HepG2 (cell line): ENCODE measurements around the gene HIVEP2. TPM values are rescaled to one million over a fixed set of nuclear protein-coding genes. Genes with fewer than 3 reads are reported as not detected.

Source experiments
- CEBPB ChIP-seq: IDR thresholded peaks from 2 replicates; pipeline ENCODE4 v1.6.1; 2011; ENCODE audit warnings: low read depth, low read length, improper control_type of control experiment, borderline replicate concordance
- CREB1 ChIP-seq, 2 experiments: fragments of 450-650 bp in 1 of 2; IDR thresholded peaks; 2 replicates each; pipeline ENCODE4 v1.6.1; 2016 to 2017; ENCODE audit warnings: control low read depth in 1 of 2, mild to moderate bottlenecking in 1 of 2, missing compliant biosample characterization in 1 of 2, missing genetic modification characterization in 1 of 2
- ERF ChIP-seq: IDR thresholded peaks from 2 replicates; pipeline ENCODE4 v1.6.1; 2018; ENCODE audit warnings: missing biosample characterization, missing genetic modification reagents
- FOXJ3 ChIP-seq: sonication (generic); formaldehyde crosslinking; IDR thresholded peaks from 2 replicates; pipeline ENCODE4 v1.4.0; 2020; ENCODE audit warnings: missing genetic modification reagents, mild to moderate bottlenecking, borderline replicate concordance
- GATAD1 ChIP-seq: IDR thresholded peaks from 2 replicates; pipeline ENCODE4 v1.6.1; 2016; ENCODE audit warnings: missing genetic modification reagents, missing compliant biosample characterization
- IRF2 ChIP-seq: IDR thresholded peaks from 2 replicates; pipeline ENCODE4 v1.6.1; 2018; ENCODE audit warnings: missing genetic modification reagents, missing compliant biosample characterization
- POLR2AphosphoS2 ChIP-seq: IDR thresholded peaks from 2 replicates; pipeline ENCODE4 v1.6.1; 2011; ENCODE audit warnings: low read depth, low read length, improper control_type of control experiment
- PPARG ChIP-seq: conservative IDR thresholded peaks from 2 replicates; pipeline ENCODE4 v1.6.1; 2016; ENCODE audit warnings: missing biosample characterization, missing genetic modification reagents
- RARA ChIP-seq: IDR thresholded peaks from 2 replicates; pipeline ENCODE4 v1.6.1; 2016; ENCODE audit warnings: missing genetic modification reagents, missing compliant biosample characterization
- SIN3A ChIP-seq: IDR thresholded peaks from 2 replicates; pipeline ENCODE4 v1.6.1; 2011; ENCODE audit warnings: low read depth, mild to moderate bottlenecking, control low read depth, low read length, borderline replicate concordance
- ZFP36 ChIP-seq: fragments of 150-350 bp; IDR thresholded peaks from 2 replicates; pipeline ENCODE4 v1.6.1; 2018; ENCODE audit warnings: borderline replicate concordance, low read length, low read depth; ENCODE audit not compliant: partially characterized antibody
- ZNF709 ChIP-seq: sonication (generic); formaldehyde crosslinking; IDR thresholded peaks from 2 replicates; pipeline ENCODE4 v1.5.0; 2020; ENCODE audit warnings: mild to moderate bottlenecking, missing genetic modification reagents
- ZSCAN9 ChIP-seq: IDR thresholded peaks from 2 replicates; pipeline ENCODE4 v1.6.1; 2016; ENCODE audit warnings: borderline replicate concordance
- polyA plus RNA-seq, 8 experiments: library from polyadenylated mRNA; depleted of rRNA in 3 of 8; stranded (reverse) in 7 of 8; unstranded in 1 of 8; fragments of >200 nt; fragmentation: Illumina TruSeq in 4 of 8; extraction: Trizol in 4 of 8; gene quantifications; 2 replicates each; pipeline versions ENCODE4 v1.2.1 to v1.2.3, GENCODE V29; 2011 to 2016; ENCODE audit warnings: low read depth in 4 of 8, missing spikeins in 1 of 8, mixed read lengths in 1 of 8; ENCODE audit not compliant: insufficient read depth in 1 of 8
- total RNA-seq, 5 experiments: library from RNA; depleted of rRNA; stranded (reverse); fragments of >200 nt; fragmentation: Illumina TruSeq; extraction: Trizol; gene quantifications; 2 replicates each; pipeline ENCODE4 v1.2.3, GENCODE V29; 2016; ENCODE audit warnings: low read depth in 1 of 5
- TF ChIP-seq, protein P1 (sequence below): IDR thresholded peaks from 2 replicates; pipeline ENCODE4 v1.6.1; 2016; ENCODE audit warnings: control low read depth
- TF ChIP-seq, protein P2 (sequence below): IDR thresholded peaks from 2 replicates; pipeline ENCODE4 v1.6.1; 2016; ENCODE audit warnings: mild to moderate bottlenecking
- TF ChIP-seq, protein P3 (sequence below): sonication (generic); formaldehyde crosslinking; IDR thresholded peaks from 2 replicates; pipeline ENCODE4 v1.9.0; 2021; ENCODE audit warnings: mild to moderate bottlenecking, missing genetic modification reagents
- TF ChIP-seq, protein P4 (sequence below), 2 experiments: fragments of 450-650 bp in 1 of 2; sonication (generic) in 1 of 2; formaldehyde crosslinking; IDR thresholded peaks; 2 replicates each; pipeline versions ENCODE4 v1.5.0 to v1.8.0; 2020 to 2022; ENCODE audit warnings: mild to moderate bottlenecking in 1 of 2, missing genetic modification reagents in 1 of 2

Gene HIVEP2
- total and polyA plus RNA-seq, 2 of the 13 experiments (the other 11 are each of a cell fraction or from before 2014, with no cell fraction given) = 3.4 to 12.9 TPM

DNA sequence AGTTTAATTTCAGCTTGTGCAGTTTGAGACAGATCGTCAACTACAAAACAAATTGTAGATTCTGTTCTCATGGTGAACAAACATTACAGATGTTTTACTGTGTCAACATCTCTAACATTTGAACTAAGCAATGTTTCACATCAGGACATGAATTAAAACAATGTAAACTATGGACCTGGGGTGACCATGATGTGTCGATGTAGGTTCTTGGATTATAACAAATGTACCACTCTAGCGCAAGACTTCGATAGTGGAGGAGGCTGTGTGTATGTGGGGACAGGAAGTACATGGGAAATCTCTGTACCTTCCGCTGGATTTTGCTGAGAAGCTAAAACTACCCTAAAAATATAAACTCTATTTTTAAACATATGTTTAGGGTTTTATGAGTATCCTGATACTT, 17.1 kb downstream of the HIVEP2 start (continued):
- TF ChIP-seq RARA (CRISPR knock-in tag) (peak; percentile 46), IRF2 (CRISPR knock-in tag) (no peak), ZSCAN9 (CRISPR knock-in tag) (no peak), FOXJ3 (CRISPR knock-in tag) (no peak), PPARG (CRISPR knock-in tag) (0 out of 2 replicates have a peak, but pooled peaks have one; percentile 26), GATAD1 (0 out of 2 replicates have a peak, but pooled peaks have one; percentile 39), CREB1 (IDR thresholded peaks at IDR 0.05) (no peak), CREB1 (CRISPR knock-in tag; IDR thresholded peaks at IDR 0.05) (0 out of 2 replicates have a peak, but pooled peaks have one; percentile 14), CEBPB (no peak), ZFP36 (no peak), SIN3A (0 out of 2 replicates have a peak, but pooled peaks have one; percentile 34), ZNF709 (CRISPR knock-in tag) (no peak), ERF (CRISPR knock-in tag) (peak; percentile 25; the same call in 1 of the 2 replicates), POLR2AphosphoS2 (0 out of 2 replicates have a peak, but pooled peaks have one; percentile 39)
- TF ChIP-seq, protein P1, sequence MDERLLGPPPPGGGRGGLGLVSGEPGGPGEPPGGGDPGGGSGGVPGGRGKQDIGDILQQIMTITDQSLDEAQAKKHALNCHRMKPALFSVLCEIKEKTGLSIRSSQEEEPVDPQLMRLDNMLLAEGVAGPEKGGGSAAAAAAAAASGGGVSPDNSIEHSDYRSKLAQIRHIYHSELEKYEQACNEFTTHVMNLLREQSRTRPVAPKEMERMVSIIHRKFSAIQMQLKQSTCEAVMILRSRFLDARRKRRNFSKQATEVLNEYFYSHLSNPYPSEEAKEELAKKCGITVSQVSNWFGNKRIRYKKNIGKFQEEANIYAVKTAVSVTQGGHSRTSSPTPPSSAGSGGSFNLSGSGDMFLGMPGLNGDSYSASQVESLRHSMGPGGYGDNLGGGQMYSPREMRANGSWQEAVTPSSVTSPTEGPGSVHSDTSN (CRISPR knock-in tag) = no peak
- TF ChIP-seq, protein P2, sequence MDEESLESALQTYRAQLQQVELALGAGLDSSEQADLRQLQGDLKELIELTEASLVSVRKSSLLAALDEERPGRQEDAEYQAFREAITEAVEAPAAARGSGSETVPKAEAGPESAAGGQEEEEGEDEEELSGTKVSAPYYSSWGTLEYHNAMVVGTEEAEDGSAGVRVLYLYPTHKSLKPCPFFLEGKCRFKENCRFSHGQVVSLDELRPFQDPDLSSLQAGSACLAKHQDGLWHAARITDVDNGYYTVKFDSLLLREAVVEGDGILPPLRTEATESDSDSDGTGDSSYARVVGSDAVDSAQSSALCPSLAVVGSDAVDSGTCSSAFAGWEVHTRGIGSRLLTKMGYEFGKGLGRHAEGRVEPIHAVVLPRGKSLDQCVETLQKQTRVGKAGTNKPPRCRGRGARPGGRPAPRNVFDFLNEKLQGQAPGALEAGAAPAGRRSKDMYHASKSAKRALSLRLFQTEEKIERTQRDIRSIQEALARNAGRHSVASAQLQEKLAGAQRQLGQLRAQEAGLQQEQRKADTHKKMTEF = peak; percentile 42; the same call in 1 of the 2 replicates
- TF ChIP-seq, protein P3, sequence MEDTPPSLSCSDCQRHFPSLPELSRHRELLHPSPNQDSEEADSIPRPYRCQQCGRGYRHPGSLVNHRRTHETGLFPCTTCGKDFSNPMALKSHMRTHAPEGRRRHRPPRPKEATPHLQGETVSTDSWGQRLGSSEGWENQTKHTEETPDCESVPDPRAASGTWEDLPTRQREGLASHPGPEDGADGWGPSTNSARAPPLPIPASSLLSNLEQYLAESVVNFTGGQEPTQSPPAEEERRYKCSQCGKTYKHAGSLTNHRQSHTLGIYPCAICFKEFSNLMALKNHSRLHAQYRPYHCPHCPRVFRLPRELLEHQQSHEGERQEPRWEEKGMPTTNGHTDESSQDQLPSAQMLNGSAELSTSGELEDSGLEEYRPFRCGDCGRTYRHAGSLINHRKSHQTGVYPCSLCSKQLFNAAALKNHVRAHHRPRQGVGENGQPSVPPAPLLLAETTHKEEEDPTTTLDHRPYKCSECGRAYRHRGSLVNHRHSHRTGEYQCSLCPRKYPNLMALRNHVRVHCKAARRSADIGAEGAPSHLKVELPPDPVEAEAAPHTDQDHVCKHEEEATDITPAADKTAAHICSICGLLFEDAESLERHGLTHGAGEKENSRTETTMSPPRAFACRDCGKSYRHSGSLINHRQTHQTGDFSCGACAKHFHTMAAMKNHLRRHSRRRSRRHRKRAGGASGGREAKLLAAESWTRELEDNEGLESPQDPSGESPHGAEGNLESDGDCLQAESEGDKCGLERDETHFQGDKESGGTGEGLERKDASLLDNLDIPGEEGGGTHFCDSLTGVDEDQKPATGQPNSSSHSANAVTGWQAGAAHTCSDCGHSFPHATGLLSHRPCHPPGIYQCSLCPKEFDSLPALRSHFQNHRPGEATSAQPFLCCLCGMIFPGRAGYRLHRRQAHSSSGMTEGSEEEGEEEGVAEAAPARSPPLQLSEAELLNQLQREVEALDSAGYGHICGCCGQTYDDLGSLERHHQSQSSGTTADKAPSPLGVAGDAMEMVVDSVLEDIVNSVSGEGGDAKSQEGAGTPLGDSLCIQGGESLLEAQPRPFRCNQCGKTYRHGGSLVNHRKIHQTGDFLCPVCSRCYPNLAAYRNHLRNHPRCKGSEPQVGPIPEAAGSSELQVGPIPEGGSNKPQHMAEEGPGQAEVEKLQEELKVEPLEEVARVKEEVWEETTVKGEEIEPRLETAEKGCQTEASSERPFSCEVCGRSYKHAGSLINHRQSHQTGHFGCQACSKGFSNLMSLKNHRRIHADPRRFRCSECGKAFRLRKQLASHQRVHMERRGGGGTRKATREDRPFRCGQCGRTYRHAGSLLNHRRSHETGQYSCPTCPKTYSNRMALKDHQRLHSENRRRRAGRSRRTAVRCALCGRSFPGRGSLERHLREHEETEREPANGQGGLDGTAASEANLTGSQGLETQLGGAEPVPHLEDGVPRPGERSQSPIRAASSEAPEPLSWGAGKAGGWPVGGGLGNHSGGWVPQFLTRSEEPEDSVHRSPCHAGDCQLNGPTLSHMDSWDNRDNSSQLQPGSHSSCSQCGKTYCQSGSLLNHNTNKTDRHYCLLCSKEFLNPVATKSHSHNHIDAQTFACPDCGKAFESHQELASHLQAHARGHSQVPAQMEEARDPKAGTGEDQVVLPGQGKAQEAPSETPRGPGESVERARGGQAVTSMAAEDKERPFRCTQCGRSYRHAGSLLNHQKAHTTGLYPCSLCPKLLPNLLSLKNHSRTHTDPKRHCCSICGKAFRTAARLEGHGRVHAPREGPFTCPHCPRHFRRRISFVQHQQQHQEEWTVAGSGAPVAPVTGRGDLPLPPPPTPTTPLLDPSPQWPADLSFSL (CRISPR knock-in tag) = no peak
- TF ChIP-seq, protein P4, sequence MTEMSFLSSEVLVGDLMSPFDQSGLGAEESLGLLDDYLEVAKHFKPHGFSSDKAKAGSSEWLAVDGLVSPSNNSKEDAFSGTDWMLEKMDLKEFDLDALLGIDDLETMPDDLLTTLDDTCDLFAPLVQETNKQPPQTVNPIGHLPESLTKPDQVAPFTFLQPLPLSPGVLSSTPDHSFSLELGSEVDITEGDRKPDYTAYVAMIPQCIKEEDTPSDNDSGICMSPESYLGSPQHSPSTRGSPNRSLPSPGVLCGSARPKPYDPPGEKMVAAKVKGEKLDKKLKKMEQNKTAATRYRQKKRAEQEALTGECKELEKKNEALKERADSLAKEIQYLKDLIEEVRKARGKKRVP (CRISPR knock-in tag; IDR thresholded peaks at IDR 0.05) = no peak; a peak in 1 of 4 replicates
